Epidermal melanocyte (primary cell): ENCODE results near the gene TNS1.

Experiments
- DNase-seq: peaks from one replicate; pipeline ENCODE4 v3.0.0; 2011; ENCODE audit warnings: low spot score; ENCODE audit not compliant: insufficient read length

TNS1 gene

DNA sequence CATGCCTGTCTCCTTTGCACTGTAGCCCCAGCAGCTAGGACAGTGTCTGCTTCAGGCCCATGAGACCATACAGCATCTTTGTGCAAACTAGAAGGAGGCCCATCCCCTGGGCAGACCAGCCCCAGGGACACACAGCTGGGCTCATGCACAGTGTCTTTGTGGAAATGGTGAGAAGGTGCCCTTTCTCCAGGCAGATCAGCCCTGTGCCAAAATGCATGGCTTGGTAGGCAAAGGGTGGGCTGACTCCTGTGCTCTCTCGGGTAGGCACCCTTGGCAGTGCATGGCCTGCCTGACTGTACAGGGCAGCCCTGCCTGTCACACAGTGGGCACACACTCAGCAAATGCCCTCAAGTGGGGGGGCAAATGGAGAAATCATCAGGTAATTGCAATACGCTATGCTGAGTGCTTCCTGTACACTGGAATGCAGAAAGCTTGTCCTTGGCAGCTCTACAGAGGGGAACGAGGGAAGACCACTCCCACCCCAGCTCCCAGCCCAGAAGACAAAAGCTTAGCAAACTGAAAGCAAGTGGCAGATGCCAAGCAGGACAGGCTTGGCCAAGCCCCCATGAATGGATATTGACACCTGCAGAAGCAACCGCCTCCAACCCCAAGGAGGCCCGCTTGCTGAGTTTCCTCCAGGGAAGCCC is 21.6 kb downstream of the TNS1 start:
- DNase-seq, result no peak

DNA sequence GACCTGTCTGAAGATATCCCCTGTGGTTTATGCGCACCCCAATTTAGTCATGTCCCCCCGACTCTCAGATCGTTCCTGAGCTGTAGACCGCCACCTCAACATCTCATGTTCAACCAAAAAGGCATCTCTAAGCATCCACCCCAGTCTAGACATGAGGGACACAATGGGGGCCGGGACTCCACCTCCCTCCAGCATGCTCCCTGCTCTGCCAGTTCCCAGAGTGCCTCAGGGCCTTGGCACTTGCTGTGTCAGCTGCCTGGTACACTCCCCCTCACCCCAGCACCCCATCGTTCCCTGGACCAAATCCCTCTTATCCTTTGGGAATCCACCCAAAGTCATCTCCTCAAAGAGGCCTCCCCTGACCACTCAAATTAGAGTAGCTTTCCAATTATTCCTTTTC is 22.2 kb downstream of the TNS1 start:
- no peak for DNase-seq

- no peak for DNase-seq
Observed at GRCh38 chr2:217980036-217980435, 22.8 kb downstream of the TNS1 start.

DNA sequence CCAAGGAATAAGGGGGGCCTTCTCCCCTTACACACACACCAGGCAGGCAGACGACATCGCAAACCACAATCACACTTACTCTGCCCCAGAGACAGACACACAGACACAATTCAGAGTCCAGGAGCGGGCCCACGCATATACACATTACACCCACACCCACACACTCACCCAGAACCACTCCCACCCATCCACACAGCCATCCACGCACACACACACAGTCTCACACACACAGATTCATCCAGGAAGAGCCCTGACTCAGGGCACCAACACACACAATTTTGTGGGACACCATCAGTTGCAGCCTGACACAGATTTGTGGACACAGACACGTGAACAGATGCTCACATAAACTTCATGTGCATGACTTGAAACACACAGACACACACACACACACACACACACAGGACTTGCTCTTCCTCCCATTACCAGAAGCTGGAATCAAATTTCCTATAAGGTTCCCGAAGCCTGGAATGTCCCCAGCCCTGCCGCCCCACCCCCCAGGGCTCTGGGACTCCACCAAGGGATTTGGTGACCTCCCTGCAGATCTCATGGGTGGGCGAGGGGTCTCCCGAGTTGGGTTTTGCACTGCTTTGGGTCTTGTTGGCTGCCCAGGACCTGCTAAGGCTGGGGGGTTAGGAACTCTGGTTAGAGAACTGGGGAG is 23.5 kb downstream of the TNS1 start:
- DNase-seq, result no peak

DNA sequence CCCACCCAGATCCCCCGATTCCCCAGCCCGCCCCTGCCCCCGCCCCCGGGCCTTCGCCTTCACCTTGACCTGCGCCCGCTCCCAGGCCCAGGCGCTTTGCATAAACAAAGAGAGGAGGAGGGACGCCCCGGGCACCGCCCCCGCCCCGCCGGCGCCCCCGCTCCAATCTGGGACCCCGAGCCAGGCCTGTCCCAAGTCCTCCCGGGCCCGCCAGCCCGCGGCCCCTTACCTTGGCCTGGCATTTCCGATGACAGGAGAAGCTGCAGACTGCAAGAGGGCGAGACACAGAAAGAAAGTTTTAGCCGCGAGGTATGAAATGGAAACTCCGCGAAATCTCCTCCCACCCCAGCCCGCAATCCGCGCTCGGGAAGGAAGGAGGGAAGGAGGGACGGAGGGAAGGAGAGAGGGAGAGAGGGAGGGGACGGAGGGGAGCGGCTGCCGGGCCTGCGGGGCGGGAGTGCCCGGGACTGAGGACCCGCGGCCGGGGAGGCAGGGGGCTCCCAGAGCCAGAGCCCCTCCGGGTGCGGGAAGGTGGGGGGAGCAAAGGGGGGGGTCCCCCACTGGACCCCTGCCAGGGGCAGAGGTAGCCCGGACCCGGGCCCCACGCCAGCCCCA is 24.2 kb downstream of the TNS1 start:
- peak; percentile 68 for DNase-seq

DNA sequence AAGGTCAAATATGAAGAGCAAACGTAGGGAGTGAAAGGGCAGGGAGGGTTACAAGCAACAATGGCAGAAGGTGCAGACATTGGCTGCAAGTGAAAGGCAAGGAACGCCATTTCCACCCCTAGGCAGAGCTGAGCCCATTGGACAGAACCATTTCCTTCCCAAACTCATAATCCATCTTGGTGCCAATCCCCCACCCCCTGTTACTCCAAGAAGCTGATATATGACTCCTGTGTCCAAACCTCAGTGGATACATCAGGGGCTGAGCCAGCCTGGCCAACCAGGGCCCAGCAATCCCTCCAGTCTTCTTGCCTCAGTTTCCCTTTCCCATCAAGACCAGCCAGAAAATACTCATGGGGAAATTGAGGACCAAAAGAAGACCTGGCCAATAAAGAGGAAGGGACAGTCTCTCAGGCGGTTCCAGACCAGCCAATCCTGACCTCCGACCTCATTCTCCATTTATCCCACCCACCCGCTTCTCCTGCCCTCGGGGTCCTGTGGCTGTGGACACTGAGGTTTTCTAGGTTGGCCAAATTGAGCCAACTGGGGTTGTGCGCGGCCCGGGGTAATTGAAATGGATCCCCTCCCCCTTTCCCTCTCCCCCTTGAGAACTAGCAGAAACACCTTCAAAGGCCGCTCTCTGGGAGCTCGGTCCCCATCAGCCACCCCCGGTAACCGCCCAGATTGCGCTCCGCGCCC is 24.8 kb downstream of the TNS1 start:
- no peak for DNase-seq

GRCh38 chr2:217976301-217976700 is 26.5 kb downstream of the TNS1 start:
- DNase-seq, result no peak

DNA sequence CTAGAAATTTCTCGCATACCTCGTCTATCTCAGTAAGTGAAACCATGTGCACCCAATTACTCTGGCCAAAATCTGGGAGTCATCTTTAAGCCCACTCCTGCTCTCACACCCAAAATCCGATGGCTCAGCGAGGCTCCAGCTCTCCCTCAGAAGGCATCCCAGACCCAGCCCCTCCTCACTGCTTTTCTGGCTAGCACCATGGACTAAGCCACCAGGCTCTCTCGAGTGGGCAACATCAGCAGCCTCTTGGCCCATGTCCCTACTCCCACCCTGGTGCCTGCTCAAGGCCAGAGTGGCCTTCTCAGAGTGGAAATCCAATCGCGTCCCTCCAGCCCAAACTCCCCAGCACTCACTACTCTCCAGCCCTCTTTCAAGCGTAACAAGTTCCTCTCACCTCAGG is 27.2 kb downstream of the TNS1 start:
- DNase-seq, result no peak

- DNase-seq, result no peak
Observed at GRCh38 chr2:217974389-217975005, 28.3 kb downstream of the TNS1 start.

DNA sequence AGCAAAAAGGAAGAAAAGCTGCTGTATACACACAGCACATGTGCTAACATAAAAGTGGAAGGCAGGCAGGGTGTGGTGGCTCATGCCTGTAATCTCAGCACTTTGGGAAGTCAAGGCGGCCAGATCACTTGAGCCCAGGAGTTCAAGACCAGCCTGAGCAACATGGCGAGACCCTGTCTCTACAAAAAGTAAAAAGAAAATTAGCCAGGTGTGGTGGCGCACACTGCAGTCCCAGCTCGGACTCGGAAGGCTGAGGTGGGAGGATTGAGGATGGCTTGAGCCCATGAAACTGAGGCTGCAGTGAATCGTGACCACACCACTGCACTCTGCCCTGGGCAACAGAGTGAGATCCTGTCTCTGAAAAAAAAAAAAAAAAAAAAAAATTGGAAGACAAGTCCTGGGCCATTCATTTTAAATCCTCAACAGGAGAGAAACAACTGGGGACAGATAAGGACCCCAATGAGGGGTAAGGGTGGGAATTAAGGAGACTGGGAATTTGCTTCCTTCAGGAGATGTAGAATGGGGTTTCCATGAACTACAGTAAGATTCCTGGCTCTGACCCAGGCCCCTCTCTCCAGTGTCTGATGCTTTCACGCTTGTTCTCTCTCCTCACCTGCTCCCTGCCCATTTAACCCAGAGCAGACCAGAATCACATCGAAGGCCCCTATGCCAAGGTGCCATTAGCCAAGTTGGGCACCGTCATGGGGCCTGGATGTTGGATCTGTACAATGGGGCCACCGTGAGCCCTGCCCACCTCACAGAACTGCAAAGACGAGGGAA is 29.6 kb downstream of the TNS1 start:
- DNase-seq, result no peak

- DNase-seq, result peak; percentile 59
Observed at GRCh38 chr2:217972490-217972889, 30.3 kb downstream of the TNS1 start.

DNA sequence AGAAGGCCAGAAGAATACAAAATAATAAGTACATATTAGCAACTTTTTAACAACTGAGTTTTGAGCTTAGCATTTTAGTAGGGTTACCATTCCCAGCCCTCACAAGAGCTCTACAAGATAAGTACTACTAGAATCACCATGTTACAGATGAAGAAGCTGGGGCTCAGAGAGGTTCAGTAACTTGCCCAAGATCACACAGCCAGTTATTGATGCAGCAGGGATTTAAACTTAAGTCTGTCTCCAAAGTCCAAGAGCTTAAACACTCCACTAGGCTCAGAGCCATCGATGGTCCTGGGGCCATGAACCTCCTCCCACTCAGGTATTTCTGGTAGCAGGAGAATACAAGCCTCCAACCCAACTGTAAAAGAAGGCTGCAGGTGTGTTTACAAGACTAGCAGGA is 30.8 kb downstream of the TNS1 start:
- DNase-seq, result no peak

GRCh38 chr2:217971166-217971565 is 31.6 kb downstream of the TNS1 start:
- DNase-seq, result no peak

DNA sequence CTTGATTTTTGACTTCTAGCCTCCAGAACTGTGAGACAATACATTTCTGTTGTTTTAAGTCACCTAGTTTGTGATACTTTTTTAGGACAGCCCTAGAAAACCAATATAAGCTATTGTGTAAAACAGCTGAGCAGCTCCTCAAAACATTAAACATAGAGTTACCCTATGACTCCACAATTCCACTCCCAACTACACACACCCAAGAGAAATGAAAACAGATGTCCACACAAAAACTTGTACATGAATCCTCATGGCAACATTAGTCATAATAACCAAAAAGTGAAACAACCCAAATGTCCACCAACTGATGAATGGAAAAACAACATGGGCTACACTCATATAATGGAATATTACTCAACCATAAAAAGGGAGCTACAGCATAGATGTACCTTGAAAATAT is 32.6 kb downstream of the TNS1 start:
- no peak for DNase-seq

GRCh38 chr2:217969588-217969987 is 33.2 kb downstream of the TNS1 start:
- no peak for DNase-seq

DNA sequence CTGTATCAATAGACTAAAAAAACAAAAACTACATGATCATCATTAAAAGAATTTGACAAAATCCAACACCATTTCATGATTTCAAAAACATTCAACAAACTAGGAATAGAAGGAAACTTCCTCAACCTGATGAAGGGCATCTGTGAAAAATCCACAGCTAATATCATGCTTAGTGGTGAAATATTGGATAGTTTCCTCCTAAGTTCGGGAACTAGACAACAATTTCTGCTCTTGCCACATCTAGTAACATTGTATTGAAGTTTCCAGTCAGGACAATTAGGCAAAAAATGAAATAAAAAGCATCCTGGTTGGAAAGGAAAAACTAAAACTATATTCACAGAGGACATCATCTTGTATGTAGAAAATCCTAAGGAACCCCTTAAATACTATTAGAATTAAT is 34.8 kb downstream of the TNS1 start:
- no peak for DNase-seq

DNA sequence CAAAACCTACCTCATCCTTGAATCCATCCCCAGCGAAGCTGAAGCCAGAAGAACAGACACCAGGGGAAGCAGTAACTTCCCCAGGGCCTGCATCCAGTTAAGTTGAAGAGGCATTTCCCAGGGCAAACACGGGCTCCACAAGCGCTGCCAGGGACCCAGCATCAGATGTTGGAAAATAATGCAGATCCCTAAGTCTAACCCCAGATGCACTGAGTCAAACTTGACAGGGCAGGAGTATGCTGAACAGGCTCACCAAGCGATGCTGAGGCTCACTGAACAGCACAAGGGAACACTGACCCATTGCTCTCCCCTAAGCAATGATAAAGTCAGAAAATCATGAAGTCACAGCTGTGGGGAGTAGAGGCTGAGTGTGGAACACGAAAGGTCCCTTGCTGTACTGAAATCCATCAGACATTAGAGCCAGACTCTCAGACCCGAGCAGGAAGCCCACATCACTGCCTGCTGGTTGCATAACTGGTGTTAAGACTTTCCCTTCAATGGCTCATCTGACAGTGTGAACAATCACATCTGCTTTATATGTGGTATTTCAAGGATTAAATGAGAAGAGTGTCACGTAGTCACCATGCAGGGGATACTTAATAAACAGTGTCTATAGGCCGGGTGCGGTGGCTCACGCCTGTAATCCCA is 36.2 kb downstream of the TNS1 start:
- no peak for DNase-seq

GRCh38 chr2:217964275-217965161 is 38.3 kb downstream of the TNS1 start:
- DNase-seq, result no peak

DNA sequence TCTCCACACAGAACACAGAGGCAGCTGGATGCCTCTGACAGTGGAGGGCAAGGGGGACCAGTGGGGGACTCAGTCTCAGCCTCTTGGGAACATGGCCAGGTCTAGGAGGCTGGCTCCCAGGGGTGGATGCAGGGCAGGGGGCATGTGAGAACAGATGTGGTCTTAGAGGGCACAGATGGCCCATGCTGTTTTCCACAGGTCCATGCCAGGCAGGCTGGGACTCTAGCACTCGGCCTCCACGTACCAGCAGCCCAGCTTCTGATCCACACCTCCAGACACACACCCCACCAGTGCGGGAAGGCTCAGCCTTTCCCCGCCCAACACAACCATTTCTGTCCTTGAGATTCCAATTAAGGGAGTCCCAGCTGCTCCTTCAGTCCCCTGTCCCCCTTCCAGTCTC is 42.4 kb downstream of the TNS1 start:
- no peak for DNase-seq

DNA sequence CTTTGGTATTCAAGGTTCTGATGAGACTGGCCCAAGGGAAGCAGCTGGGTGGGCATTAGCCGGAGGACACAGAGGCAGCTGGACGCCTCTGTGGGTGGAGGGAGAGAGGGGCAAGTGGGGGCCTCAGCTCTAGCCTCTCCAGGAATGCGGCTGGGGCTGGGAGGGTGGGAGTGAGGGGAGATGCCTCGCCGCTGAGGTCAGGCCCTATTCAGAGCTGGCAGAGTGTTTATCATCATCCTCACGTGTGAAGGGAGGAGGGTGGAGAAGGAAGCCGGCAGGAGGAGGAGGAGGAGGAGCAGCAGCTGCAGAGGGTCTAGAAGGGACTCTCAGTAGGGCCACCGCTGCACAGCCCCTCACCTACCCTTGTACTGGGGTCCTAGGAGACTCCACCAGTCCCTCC is 43.1 kb downstream of the TNS1 start:
- no peak for DNase-seq
